ENCODE measurements around the gene DNAJC13. TPM values are rescaled to one million over a fixed set of nuclear protein-coding genes. Genes with fewer than 3 reads are reported as not detected.

DNAJC13 gene
- total and polyA plus RNA-seq, 11 donors = 6.6 to 45.1 (median 29.8) TPM

- intact Hi-C loops (cut with DNase I) = no loop called here
- no peak for TF ChIP-seq POLR2A (IDR thresholded peaks at IDR 0.05)
- TF ChIP-seq CTCF (IDR thresholded peaks at IDR 0.05) = no peak
- WGBS, 4 donors = 71 to 89% (median 84%) methylated on average over 2 of the region's 2 CpGs
These were observed 39.1 kb upstream of the DNAJC13 start for GRCh38 chr3:132378048-132378762.

GRCh38 chr3:132378846-132379245 is 38.5 kb upstream of the DNAJC13 start:
- intact Hi-C loops (cut with DNase I) = no loop called here
- WGBS, 4 donors = 51 to 55% (median 53%) methylated on average over 2 of the region's 2 CpGs
- TF ChIP-seq CTCF (IDR thresholded peaks at IDR 0.05) = no peak
- TF ChIP-seq POLR2A (IDR thresholded peaks at IDR 0.05) = no peak

More at GRCh38 chr3:132378048-132378762, 39.1 kb upstream of the DNAJC13 start:
- Histone ChIP-seq H3K9me3 (no peaks in the 10 kb centered on the region), H3K4me1 (no peaks in the 10 kb centered on the region), H3K4me3 (no peak overlapping the region), H3K27ac (no peak overlapping the region), H3K36me3 (no peaks in the 10 kb centered on the region), H3K27me3 (peaks cover 0 to 4% (median 0%) of the 10 kb centered on the region in 9 donors)
- DNase-seq = no peak
- ATAC-seq = no peak

GRCh38 chr3:132380920-132381319 is 36.4 kb upstream of the DNAJC13 start:
- no peak for TF ChIP-seq CTCF (IDR thresholded peaks at IDR 0.05)
- DNase-seq (no peak), ATAC-seq (no peak)
- Histone ChIP-seq H3K4me1 (no peaks in the 10 kb centered on the region), H3K9me3 (no peaks in the 10 kb centered on the region), H3K36me3 (no peaks in the 10 kb centered on the region), H3K27me3 (peaks cover 0 to 4% (median 0%) of the 10 kb centered on the region in 9 donors), H3K27ac (no peak overlapping the region), H3K4me3 (no peak overlapping the region)
- WGBS, 4 donors = 50 to 76% (median 66%) methylated on average over 1 of the region's 1 CpG
- intact Hi-C loops (cut with DNase I) = no loop called here

More at GRCh38 chr3:132378846-132379245, 38.5 kb upstream of the DNAJC13 start:
- no peaks in the 10 kb centered on the region for H3K9me3 ChIP-seq
- H3K27ac ChIP-seq = no peak overlapping the region
- H3K27me3 ChIP-seq = peaks cover 0 to 4% (median 0%) of the 10 kb centered on the region in 9 donors
- ATAC-seq (no peak), DNase-seq (no peak)
- no peaks in the 10 kb centered on the region for H3K4me1 ChIP-seq
- H3K36me3 ChIP-seq = no peaks in the 10 kb centered on the region
- no peak overlapping the region for H3K4me3 ChIP-seq

GRCh38 chr3:132381348-132381944 is 35.9 kb upstream of the DNAJC13 start:
- Histone ChIP-seq H3K27ac (no peak overlapping the region), H3K9me3 (no peaks in the 10 kb centered on the region), H3K36me3 (no peaks in the 10 kb centered on the region), H3K4me3 (no peak overlapping the region), H3K4me1 (no peaks in the 10 kb centered on the region), H3K27me3 (peaks cover 0 to 4% (median 0%) of the 10 kb centered on the region in 9 donors)
- intact Hi-C loops (cut with DNase I) = no loop called here
- ATAC-seq = no peak
- no peak for DNase-seq
- 84 to 94% (median 87%) methylated on average over 10 to 14 of the region's 14 CpGs for WGBS, 4 donors
- TF ChIP-seq POLR2A (IDR thresholded peaks at IDR 0.05) (no peak), CTCF (IDR thresholded peaks at IDR 0.05) (no peak)
